Testis (tissue), 2 donors: ENCODE results near the gene CDH4.

ENCODE experiments used
- CTCF ChIP-seq, 3 experiments: fragments of 450-650 bp in 2 of 3; fragments of 200-600 bp in 1 of 3; sonication (generic) in 1 of 3; IDR thresholded peaks; one replicate each; pipeline ENCODE4 v1.5.1; 2016 to 2019; ENCODE audit warnings: antibody characterized with exemption in 3 of 3, mild to moderate bottlenecking in 2 of 3, moderate library complexity in 1 of 3
- POLR2A ChIP-seq: fragments of 450-650 bp; IDR thresholded peaks from one replicate; pipeline ENCODE4 v1.6.1; 2017; ENCODE audit warnings: antibody characterized with exemption, mild to moderate bottlenecking, moderate library complexity

- TF ChIP-seq CTCF (IDR thresholded peaks at IDR 0.05) (no peak), POLR2A (no peak)
These were observed 170.8 kb downstream of the CDH4 start for GRCh38 chr20:61422636-61423425.
